Stimulated activated effector memory CD8-positive, alpha-beta T cell treated with anti-CD3 and anti-CD28 coated beads, Interleukin-12 subunit alpha, Interleukin-12 subunit beta, amount 100 ng/mL, for 72 hours (primary cell): ENCODE measurements around the gene DISC1.
"Not testable (repeated sequence)": the region's sequence is repeated elsewhere in the genome, so short reads cannot be mapped to it uniquely, and the experiment has no call there.

Source experiments
- ATAC-seq: fragments of 150-1000 bp; cut with Tn5 transposase; 2 replicates; pipeline ENCODE4 v1.10.0; 2021
- DNase-seq, 2 donors: peaks; one replicate each; pipeline ENCODE4 v3.0.0; 2021 to 2022; ENCODE audit warnings: low spot score in 2 of 2
- H3K27ac Mint-ChIP-seq: one replicate; pipeline ENCODE4 v1.8.0; 2022; ENCODE audit warnings: mild to moderate bottlenecking, mixed read lengths
- H3K36me3 Mint-ChIP-seq: one replicate; pipeline ENCODE4 v1.8.0; 2022; ENCODE audit warnings: mild to moderate bottlenecking, mixed read lengths
- H3K4me1 Mint-ChIP-seq: one replicate; pipeline ENCODE4 v1.8.0; 2022; ENCODE audit warnings: mixed read lengths
- H3K4me3 Mint-ChIP-seq: one replicate; pipeline ENCODE4 v1.8.0; 2022; ENCODE audit warnings: mild to moderate bottlenecking, mixed read lengths
- H3K9me3 Mint-ChIP-seq: one replicate; pipeline ENCODE4 v1.8.0; 2022; ENCODE audit warnings: mixed read lengths

DISC1 gene

DNA sequence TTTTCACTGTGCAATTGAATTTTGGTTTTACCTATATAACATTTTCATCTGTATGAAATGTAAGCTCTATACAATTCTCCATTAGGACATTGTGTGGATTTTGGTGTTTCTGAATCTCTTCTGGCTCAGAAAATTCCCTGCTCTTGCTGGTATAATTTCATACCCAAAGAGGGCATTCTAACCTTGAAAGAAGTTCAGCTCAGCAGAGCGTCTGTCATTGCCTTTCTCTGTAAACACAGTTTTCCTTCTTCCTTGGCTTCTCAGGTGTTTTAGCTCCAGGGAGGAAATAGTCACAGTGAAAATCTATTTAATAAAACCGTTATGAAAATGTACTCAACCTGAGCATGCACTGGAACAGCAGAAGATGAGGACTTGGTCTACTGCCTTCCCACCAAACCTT is 16.0 kb downstream of the DISC1 start:
- Mint-ChIP-seq H3K4me1 (no peaks in the 10 kb centered on the region), H3K27ac (no peak overlapping the region), H3K9me3 (no peaks in the 10 kb centered on the region), H3K4me3 (no peak overlapping the region), H3K36me3 (no peaks in the 10 kb centered on the region)
- no peak for DNase-seq
- no peak for ATAC-seq

- no peak for DNase-seq
- Mint-ChIP-seq H3K9me3 (no peaks in the 10 kb centered on the region), H3K36me3 (no peaks in the 10 kb centered on the region), H3K4me1 (no peaks in the 10 kb centered on the region), H3K4me3 (no peak overlapping the region), H3K27ac (no peak overlapping the region)
- no peak for ATAC-seq
These were observed 16.7 kb downstream of the DISC1 start for GRCh38 chr1:231643071-231643934.

DNA sequence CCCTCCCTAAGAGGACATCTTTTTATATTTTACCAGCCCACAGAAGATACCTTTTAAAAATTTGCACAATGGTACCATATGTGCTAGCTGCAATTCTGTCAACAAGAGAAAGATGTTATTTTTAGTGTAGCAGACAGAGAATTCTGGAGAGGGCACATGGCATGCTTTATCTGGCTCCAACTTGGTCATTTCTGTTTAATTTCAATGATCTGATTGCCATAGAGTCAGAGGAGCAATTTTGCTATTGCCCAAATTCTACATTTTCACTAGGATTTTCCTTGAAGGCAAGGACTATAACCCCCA is 17.3 kb downstream of the DISC1 start:
- H3K36me3 Mint-ChIP-seq: no peaks in the 10 kb centered on the region
- no peak overlapping the region for H3K27ac Mint-ChIP-seq
- H3K9me3 Mint-ChIP-seq: no peaks in the 10 kb centered on the region
- ATAC-seq (no peak), DNase-seq (no peak)
- no peak overlapping the region for H3K4me3 Mint-ChIP-seq
- H3K4me1 Mint-ChIP-seq: peaks cover under 1% of the 10 kb centered on the region

- not testable (repeated sequence) for DNase-seq, H3K4me3 Mint-ChIP-seq
These were observed 19.0 kb downstream of the DISC1 start for GRCh38 chr1:231645634-231646033.

DNA sequence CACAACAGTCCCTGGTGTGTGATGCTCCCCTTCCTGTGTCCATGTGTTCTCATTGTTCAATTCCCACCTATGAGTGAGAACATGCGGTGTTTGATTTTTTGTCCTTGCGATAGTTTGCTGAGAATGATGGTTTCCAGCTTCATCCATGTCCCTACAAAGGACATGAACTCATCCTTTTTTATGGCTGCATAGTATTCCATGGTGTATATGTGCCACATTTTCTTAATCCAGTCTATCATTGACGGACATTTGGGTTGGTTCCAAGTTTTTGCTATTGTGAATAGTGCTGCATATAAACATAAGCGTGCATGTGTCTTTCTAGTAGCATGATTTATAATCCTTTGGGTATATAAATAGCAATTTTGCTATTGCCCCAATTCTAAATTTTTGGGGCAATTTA is 19.6 kb downstream of the DISC1 start:
- H3K4me3 Mint-ChIP-seq, DNase-seq, H3K4me1 Mint-ChIP-seq, H3K27ac Mint-ChIP-seq, H3K9me3 Mint-ChIP-seq, ATAC-seq, H3K36me3 Mint-ChIP-seq: not testable (repeated sequence)

More at GRCh38 chr1:231645634-231646033, 19.0 kb downstream of the DISC1 start:
- H3K9me3 Mint-ChIP-seq, H3K4me1 Mint-ChIP-seq, H3K36me3 Mint-ChIP-seq, H3K27ac Mint-ChIP-seq, ATAC-seq: not testable (repeated sequence)

DNA sequence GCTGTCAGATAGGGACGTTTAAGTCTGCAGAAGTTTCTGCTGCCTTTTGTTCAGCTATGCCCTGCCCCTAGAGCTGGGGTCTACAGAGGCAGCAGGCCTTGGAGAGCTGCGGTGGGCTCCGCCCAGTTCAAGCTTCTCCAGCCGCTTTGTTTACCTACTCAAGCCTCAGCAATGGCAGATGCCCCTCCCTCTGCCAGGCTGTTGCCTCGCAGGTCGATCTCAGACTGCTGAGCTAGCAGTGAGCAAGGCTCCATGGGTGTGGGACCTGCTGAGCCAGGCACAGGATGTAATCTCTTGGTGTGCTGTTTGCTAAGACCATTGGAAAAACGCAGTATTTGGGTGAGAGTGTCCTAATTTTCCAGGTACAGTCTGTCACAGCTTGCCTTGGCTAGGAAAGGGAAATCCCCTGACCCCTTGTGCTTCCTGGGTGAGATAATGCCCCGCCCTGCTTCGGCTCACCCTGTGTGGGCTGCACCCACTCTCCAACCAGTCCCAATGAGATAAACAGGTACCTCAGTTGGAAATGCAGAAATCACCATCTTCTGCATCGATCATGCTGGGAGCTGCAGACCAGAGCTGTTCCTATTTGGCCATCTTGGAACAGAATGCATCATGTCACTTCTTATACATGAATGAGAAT is 25.2 kb downstream of the DISC1 start:
- not testable (repeated sequence) for H3K9me3 Mint-ChIP-seq, H3K36me3 Mint-ChIP-seq, DNase-seq, ATAC-seq
- H3K4me3 Mint-ChIP-seq: peak overlapping the region; percentile 37
- H3K27ac Mint-ChIP-seq: peak overlapping the region; percentile 47
- peaks cover 28% of the 10 kb centered on the region for H3K4me1 Mint-ChIP-seq

GRCh38 chr1:231653632-231654031 is 27.0 kb downstream of the DISC1 start:
- H3K27ac Mint-ChIP-seq: no peak overlapping the region
- DNase-seq (no peak), ATAC-seq (no peak)
- peaks cover 2% of the 10 kb centered on the region for H3K9me3 Mint-ChIP-seq
- no peak overlapping the region for H3K4me3 Mint-ChIP-seq
- H3K4me1 Mint-ChIP-seq: peaks cover 28% of the 10 kb centered on the region
- no peaks in the 10 kb centered on the region for H3K36me3 Mint-ChIP-seq

GRCh38 chr1:231656741-231657140 is 30.2 kb downstream of the DISC1 start:
- Mint-ChIP-seq H3K4me1 (peaks cover 29% of the 10 kb centered on the region), H3K36me3 (no peaks in the 10 kb centered on the region), H3K27ac (no peak overlapping the region), H3K9me3 (peaks cover 3% of the 10 kb centered on the region), H3K4me3 (no peak overlapping the region)
- ATAC-seq (no peak), DNase-seq (no peak)

DNA sequence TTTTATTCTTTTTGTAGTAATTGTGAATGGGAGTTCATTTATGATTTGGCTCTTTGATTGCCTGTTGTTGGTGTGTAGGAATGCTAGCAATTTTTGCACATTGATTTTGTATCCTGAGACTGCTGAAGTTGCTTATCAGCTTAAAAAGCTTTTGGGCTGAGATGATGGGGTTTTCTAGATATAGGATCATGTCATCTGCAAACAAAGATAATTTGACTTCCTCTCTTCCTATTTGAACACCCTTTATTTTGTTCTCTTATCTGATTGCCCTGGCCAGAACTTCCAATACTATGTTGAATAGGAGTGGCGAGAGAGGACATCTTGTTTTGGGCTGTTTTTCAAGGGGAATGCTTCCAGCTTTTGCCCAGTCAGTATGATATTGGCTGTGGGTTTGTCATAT is 31.6 kb downstream of the DISC1 start:
- peaks cover 23% of the 10 kb centered on the region for H3K4me1 Mint-ChIP-seq
- not testable (repeated sequence) for H3K36me3 Mint-ChIP-seq, DNase-seq, H3K9me3 Mint-ChIP-seq, ATAC-seq, H3K4me3 Mint-ChIP-seq, H3K27ac Mint-ChIP-seq

GRCh38 chr1:231660198-231660597 is 33.6 kb downstream of the DISC1 start:
- no peak overlapping the region for H3K4me3 Mint-ChIP-seq
- no peaks in the 10 kb centered on the region for H3K36me3 Mint-ChIP-seq
- DNase-seq (no peak), ATAC-seq (no peak)
- H3K27ac Mint-ChIP-seq: no peak overlapping the region
- H3K9me3 Mint-ChIP-seq: peaks cover 10% of the 10 kb centered on the region
- peaks cover 17% of the 10 kb centered on the region for H3K4me1 Mint-ChIP-seq

- no peak overlapping the region for H3K27ac Mint-ChIP-seq
- H3K4me1 Mint-ChIP-seq: peaks cover 21% of the 10 kb centered on the region
- peaks cover 10% of the 10 kb centered on the region for H3K9me3 Mint-ChIP-seq
- no peak overlapping the region for H3K4me3 Mint-ChIP-seq
- DNase-seq: no peak
- no peaks in the 10 kb centered on the region for H3K36me3 Mint-ChIP-seq
- no peak for ATAC-seq
These were observed 36.7 kb downstream of the DISC1 start for GRCh38 chr1:231663211-231663792.

DNA sequence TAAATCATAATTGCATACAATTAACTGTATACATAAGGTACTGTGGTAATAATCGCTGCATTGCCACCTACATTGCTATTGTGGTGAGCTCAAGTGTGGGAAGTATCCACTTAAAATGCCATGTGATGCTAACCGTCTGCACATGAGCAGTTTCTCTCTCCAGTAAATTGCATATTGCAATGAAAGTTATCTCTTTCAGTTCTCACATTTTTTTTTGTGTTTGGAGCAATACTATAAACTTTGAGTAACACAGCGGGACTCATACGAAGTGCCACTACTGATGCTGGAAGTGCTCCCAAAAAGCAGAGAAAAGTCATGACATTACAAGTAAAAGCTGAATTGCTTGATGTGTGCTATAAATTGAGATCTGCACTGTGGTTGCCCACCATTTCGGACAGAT is 38.5 kb downstream of the DISC1 start:
- peaks cover 14% of the 10 kb centered on the region for H3K9me3 Mint-ChIP-seq
- ATAC-seq: no peak
- H3K27ac Mint-ChIP-seq: no peak overlapping the region
- H3K4me1 Mint-ChIP-seq: peaks cover 24% of the 10 kb centered on the region
- H3K4me3 Mint-ChIP-seq: no peak overlapping the region
- no peaks in the 10 kb centered on the region for H3K36me3 Mint-ChIP-seq
- DNase-seq: no peak

- Mint-ChIP-seq H3K4me1 (peaks cover 24% of the 10 kb centered on the region), H3K36me3 (no peaks in the 10 kb centered on the region), H3K27ac (no peak overlapping the region), H3K4me3 (no peak overlapping the region), H3K9me3 (peaks cover 15% of the 10 kb centered on the region)
- DNase-seq (no peak), ATAC-seq (no peak)
These were observed 39.1 kb downstream of the DISC1 start for GRCh38 chr1:231665726-231666125.

DNA sequence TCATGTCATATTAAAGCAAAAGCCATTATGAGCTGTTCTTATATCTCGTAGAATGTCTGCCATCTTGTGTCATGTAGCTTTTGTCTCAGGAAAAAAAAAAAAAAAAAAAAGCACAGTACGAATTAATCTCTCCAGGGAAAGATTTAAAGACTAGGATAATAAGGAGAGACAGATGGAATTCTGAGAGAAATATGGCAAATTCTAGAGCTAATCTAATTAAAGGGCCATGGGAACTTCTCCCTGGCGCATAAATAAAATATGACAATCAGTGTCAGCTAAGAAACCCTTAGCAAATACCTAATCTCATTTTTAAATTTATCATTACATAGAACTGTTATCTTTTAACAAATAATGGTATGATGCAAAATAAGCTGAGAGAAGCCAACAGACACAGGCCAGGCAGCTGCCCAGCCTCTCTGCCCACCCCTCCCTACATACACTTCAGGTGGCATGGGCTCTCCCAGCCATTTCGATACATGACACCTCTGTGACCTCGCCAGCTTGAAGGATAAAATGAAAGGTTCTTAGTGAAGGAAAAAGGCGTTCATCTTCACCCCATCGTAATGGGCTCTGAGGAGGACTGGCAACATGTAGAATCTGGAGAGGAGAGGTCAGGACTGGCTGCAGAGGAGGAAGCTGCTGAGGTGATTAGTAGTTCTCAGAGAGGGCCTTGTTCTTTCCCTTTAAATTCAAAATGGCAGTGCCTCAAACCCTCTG is 39.8 kb downstream of the DISC1 start:
- DNase-seq (no peak), ATAC-seq (no peak)
- H3K4me3 Mint-ChIP-seq: no peak overlapping the region
- no peaks in the 10 kb centered on the region for H3K36me3 Mint-ChIP-seq
- peaks cover 15% of the 10 kb centered on the region for H3K9me3 Mint-ChIP-seq
- H3K4me1 Mint-ChIP-seq: peaks cover 19% of the 10 kb centered on the region
- no peak overlapping the region for H3K27ac Mint-ChIP-seq

- Mint-ChIP-seq H3K4me3 (no peak overlapping the region), H3K9me3 (peaks cover 15% of the 10 kb centered on the region), H3K4me1 (peaks cover 14% of the 10 kb centered on the region), H3K36me3 (no peaks in the 10 kb centered on the region), H3K27ac (no peak overlapping the region)
- ATAC-seq (no peak), DNase-seq (no peak)
These were observed 40.5 kb downstream of the DISC1 start for GRCh38 chr1:231666937-231667608.
